GM12875 (cell line): ENCODE results near the gene PIK3R5.

ENCODE experiments used
- H3K4me3 ChIP-seq: one replicate; pipeline ENCODE4 v1.5.1; 2011; ENCODE audit warnings: low read depth, low read length, control low read depth
- CTCF ChIP-seq: IDR thresholded peaks from 2 replicates; pipeline ENCODE4 v1.5.1; 2011; ENCODE audit warnings: low read depth, mild to moderate bottlenecking, control low read depth, inconsistent platforms, low read length, moderate library complexity, borderline replicate concordance; ENCODE audit not compliant: insufficient read depth

PIK3R5 gene

DNA sequence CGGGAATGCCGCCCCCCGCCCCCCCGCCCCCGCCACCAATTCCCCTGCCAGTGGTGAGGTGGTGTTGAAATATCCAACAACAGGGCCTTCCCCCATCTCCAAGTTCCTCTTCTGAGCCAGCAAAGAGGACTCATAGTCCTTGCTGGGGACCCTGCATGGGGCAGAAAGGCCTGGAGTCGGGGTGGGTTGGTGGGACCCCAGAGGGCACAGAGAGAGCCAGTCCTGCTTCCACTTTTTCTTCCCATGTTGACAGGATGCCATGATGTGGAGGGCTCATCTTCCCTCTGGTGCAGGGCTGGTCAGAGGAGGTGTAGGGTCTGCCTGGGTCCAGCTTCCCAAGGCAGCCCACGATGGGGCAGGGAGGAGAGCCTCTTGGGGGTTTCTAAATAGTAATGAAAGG lies 49.0 kb downstream of the PIK3R5 start:
- no peak for TF ChIP-seq CTCF
- no peak overlapping the region for H3K4me3 ChIP-seq

DNA sequence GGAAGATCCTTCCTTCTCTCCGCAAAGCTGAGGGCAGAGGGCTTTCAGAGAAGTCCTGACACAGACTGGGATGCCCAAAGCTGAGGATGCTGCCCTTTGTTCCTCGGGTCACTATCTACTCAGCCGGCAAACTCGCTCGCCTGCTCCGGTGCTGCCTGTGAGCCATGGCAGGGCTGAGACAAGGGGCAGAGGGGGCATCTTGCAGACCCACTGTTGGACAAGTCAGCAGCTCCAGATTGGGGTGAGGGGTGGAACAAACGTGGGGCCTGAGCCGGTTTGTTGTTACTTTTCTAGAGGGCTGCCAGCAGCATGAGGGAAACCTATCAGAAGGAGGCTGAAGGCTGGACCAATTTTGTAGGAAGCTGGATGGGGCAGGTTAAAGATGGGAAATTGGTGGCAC lies 51.0 kb downstream of the PIK3R5 start:
- no peak overlapping the region for H3K4me3 ChIP-seq
- no peak for TF ChIP-seq CTCF

DNA sequence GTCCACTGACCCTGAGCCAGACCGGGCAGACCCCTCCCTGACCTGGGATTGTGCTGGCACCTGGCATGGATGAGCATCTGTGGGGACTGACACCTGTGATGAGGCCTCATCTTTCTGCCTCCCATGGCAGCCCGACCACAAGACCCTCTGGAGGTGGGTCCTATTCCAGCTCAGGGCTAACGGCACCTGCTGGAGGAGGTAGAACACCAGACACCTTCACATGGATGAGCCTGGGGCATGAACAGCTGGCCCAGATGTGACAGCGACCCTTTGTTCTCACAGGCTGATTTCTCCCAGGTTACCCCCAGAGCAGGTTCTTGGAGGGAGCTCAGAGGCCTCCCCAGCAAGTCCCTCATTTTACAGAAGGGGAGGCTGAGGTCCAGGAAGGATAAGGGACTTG lies 51.6 kb downstream of the PIK3R5 start:
- no peak overlapping the region for H3K4me3 ChIP-seq
- no peak for TF ChIP-seq CTCF

DNA sequence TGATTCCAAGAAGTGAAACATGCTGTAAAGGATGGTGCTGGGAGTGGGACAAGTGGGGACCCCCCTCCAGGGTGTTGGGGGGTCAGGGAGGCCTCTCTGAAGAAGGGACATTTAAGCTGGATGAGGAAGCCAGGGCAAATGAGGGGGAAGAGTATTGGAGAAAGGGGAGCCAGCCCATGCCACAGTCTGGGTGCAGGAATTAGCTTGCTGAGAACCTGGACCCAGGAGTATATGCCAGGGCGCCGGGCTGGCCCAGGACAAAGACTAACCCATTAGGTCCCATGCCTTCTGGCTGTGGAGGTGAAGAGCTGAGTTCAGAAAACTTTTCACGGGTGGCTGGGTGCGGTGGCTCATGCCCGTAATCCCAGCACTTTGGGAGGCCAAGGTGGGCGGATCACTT lies 52.4 kb downstream of the PIK3R5 start:
- TF ChIP-seq CTCF = no peak

DNA sequence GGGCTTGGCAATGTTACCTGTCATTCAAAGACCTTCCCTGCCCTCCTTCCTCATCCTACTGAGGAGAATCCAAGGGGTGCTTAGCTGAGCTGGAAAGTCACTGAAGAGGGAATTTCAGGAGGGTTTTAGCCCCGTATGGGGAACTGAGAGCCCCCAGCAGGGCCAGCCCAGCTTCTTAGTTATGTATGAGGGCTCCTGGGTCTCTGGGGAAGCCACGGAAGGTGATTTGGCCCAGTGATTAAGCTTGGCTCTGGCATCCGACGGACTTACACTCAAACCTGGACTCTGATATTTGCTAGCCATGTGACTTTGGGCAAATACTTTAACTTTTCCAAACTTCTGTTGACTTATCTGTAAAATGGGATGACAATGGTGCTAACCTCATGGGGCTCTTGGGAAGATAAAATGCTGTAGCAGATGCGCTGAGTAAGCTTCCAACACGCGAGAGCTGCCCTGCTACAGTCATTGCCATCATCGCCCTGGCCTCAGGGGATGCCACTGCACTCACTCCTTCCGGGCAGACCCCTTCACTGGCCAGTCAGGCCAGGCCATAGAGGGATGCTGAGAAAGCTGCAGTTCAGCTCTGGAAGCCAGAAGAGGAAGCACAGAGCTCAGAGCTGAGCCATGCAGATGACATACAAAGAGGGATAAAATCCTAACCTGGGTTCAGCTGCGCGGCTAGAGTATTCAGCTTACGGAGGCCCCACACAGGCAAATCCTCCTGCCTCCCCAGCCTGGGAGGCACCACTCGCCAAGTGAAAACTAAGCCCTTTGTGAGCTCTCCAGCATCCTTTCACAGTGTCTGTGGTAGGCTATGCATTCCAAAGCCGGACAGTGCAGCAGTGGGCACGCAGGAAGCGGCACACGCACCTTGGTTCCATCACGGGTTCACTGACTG lies 53.2 kb downstream of the PIK3R5 start:
- TF ChIP-seq CTCF = no peak

More for the DNA sequence above, 52.4 kb downstream of the PIK3R5 start:
- H3K4me3 ChIP-seq = no peak overlapping the region

GRCh38 chr17:8910969-8911604 lies 54.4 kb downstream of the PIK3R5 start:
- no peak for TF ChIP-seq CTCF

More for the DNA sequence above, 53.2 kb downstream of the PIK3R5 start:
- no peak overlapping the region for H3K4me3 ChIP-seq

More at GRCh38 chr17:8910969-8911604, 54.4 kb downstream of the PIK3R5 start:
- H3K4me3 ChIP-seq = no peak overlapping the region
